ENCODE results near the gene LYPD5.

- TF ChIP-seq CTCF (IDR thresholded peaks at IDR 0.05 in 4 of 5, conservative IDR thresholded peaks at IDR 0.05 in 1 of 5) (no peak), POLR2A (IDR thresholded peaks at IDR 0.05) (no peak)
Observed at GRCh38 chr19:43798026-43798545, 4.2 kb downstream of the LYPD5 start.
